Mesenteric fat pad (tissue), 1 donor: Measurements from ENCODE around the gene CAPN3. TPM values are rescaled to one million over a fixed set of nuclear protein-coding genes. Genes with fewer than 3 reads are reported as not detected.

ENCODE experiments used
- DNase-seq: peaks from one replicate; pipeline ENCODE4 v3.0.0-alpha.2; 2020; ENCODE audit warnings: low spot score
- total RNA-seq: library from RNA; stranded (reverse); fragmentation: NEBNext Ultra II Directional; extraction: Animal tissue kit (Norgen Biotek cat#: 25700); gene quantifications from one replicate; pipeline ENCODE4 v1.2.1, GENCODE V29; 2021
- donor health status: DM: yes; HTN: yes; CAD: no.

The CAPN3 gene
- total RNA-seq, 1 donor from 2014 or later: 6.7 TPM

DNA sequence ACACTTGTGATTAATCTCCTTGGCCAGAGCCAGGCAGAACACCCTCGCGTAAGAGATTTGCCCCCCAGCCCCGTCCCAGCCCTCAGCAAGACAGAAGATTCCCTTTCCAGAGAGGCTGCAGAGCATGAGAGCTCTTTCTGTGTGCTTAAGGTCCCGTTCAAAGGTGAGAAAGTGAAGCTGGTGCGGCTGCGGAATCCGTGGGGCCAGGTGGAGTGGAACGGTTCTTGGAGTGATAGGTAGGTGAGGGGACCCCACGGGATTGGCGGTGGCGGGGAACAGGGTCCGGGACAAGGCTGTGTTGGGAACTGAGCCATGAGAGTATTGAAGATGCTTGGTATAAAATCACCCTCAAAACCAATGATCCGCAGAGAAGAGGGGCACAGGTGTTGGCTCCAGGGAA, 34.8 kb downstream of the CAPN3 start:
- DNase-seq: peak; percentile 71

DNA sequence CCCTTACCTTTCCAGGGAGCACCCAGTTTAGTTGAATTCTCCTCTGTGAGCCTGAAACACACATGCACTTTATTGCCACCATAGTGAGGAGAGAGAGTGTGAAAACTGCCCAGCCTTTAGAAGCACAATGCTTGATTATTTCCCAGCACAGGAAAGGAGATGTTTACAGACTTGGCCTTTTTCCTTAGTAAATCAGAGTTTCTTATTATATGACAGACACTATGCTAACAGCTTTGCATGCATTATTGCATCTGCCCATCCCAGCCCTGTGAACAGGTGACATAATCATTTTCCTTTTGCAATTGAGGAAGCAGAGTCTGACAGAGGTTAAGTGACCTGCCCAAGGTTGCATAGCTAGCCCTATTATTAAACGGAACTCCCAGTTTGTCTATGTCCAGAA, 36.5 kb downstream of the CAPN3 start:
- no peak for DNase-seq

GRCh38 chr15:42401544-42402454, 42.5 kb downstream of the CAPN3 start:
- DNase-seq: peak; percentile 35

GRCh38 chr15:42402455-42403205, 43.3 kb downstream of the CAPN3 start:
- peak; percentile 73 for DNase-seq

- DNase-seq: peak; percentile 45
Measured at GRCh38 chr15:42403389-42403788, 44.1 kb downstream of the CAPN3 start.

DNA sequence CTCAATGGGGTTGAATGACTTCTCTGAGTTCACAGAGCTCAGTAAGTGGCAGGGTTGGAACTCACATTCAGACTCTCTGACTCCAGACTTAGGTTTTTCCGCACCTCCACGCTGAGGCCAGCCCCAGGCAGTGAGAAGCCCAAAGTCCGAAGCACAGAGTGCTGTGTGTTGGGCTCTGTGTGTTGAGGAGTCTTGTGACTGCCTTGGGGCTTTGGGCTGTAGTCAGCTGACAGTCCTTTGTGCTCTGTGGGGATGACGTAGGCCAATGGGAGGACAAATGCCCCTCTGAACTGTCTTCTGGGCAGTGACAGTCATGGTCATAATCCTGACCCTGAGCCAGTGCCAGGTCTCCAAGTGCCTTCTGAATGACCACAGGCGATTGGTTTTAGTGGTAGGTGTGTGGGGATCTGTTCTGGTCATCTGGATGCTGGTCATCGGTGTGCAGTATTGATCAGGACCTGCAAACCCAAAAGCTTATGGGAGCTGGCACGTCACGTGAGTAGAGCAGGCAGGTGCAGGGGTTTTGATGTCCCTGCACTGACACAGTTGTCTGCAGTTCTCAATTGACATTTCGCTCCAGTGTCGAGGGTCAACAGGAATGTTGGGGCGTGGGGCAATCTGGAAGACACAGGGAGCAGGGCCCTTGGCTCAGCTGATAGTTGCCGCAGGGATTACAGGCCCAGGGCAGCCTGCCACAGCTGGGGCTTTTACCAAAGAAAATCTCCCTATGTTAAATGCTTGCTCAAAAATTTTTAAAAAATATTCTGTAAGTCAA, 45.3 kb downstream of the CAPN3 start:
- peak; percentile 73 for DNase-seq

DNA sequence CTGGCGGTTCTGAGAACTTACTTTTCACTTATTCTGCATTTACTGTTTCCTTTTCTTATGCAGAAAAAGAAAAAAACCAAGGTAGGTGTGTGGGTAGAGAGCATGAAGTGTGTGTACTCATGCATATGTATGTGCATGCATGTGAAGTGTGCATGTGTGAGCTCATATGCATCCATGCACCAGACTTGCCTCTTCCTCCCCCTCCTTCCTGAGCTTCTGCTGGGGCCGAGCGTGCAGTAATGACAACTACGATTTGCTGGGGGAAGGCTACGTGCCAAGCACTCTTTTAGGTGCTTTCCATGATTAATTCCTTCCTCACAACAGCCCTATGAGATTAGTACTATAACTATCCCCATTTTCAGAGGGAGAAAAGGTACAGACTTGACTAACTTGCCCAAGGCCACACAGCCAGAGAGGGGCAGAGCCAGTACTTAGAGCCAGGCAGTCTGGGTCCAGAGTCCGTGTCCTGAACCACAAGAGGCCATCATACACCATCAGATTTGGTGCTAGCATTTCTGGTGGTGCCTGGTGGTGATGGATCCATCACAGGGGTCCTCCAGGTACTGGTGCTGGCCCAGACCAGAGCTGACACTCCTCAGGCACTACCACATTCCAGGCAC, 46.7 kb downstream of the CAPN3 start:
- DNase-seq: peak; percentile 49

- peak; percentile 75 for DNase-seq
Measured at GRCh38 chr15:42408178-42408577, 48.9 kb downstream of the CAPN3 start.

DNA sequence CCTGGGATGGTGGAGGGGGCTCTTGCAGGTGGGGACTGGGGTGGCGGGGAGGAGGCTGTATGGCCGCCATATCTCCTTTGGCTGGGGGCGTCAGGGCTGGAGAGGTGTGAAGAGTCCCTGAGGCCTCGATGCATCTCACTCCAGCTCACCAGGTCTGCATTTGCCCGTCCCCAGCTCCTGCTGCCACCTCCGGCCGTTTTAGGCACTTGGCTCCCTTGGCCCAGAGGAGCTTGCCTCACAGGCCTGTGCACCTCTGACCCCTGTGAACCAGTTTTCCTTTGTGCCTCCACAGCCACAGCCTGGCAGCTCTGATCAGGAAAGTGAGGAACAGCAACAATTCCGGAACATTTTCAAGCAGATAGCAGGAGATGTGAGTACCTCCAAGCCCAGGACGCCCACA, 49.7 kb downstream of the CAPN3 start:
- peak; percentile 80 for DNase-seq

DNA sequence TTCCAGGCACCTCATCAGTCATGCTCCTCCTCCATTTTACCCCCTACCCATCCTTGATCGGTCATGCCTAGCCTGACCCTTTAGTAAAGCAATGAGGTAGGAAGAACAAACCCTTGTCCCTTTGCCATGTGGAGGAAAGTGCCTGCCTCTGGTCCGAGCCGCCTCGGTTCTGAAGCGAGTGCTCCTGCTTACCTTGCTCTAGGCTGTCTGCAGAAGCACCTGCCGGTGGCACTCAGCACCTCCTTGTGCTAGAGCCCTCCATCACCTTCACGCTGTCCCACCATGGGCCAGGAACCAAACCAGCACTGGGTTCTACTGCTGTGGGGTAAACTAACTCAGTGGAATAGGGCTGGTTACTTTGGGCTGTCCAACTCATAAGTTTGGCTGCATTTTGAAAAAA, 52.6 kb downstream of the CAPN3 start:
- DNase-seq: no peak

DNA sequence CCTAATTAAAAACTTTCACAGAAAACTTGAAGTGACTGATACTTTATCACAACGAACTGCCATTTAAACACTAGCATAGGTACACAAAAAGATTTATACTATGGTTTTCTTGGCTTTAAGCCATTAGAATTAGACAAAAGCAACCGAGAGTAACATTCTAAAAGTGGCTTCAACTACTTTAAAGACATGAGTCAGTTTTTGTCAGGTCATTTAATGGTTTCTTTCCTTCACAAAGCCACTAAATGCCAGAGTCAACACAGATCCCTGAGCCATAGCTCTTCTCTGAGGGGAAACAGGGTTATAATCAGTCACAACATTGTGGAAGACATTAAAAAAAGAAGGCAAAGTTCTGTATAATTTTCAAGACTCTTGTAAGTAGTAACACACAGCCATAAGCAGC, 54.6 kb downstream of the CAPN3 start:
- DNase-seq: no peak

DNA sequence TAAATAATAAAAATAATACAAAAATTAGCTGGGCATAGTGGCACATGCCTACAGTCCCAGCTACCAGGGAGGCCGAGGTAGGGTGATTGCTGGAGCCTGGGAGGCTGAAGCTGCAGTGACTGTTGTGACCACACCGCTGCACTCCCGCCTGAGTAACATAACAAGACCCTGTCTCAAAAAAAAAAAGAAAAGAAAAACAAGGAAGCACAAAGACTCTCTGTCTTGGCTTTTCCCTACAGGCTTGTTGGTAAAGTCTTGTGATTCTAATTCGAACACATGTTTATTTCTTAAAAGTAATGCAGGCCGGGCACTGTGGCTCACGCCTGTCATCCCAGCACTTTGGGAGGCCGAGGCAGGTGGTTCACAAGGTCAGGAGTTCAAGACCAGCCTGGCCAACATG, 60.1 kb downstream of the CAPN3 start:
- DNase-seq: no peak

DNA sequence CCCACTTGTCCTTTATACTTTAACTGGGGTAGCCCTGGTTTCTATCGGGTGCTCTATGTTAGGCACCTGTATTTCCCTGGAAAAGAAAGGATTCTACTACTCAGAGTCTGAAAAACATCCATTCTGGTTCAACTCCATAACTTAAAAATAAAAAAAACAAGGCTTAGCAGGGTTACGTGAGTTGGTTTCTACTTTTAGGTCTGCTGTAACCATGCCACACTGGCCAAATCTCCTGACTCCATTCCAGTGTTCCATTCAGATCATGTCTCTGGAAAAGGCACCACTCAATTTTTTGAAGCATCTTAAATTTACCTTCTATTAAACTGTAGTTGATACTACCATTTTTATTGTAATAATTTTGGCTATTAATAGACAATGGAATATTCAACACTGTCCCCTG, 62.1 kb downstream of the CAPN3 start:
- DNase-seq: no peak

GRCh38 chr15:42427429-42428223, 68.3 kb downstream of the CAPN3 start:
- no peak for DNase-seq

DNA sequence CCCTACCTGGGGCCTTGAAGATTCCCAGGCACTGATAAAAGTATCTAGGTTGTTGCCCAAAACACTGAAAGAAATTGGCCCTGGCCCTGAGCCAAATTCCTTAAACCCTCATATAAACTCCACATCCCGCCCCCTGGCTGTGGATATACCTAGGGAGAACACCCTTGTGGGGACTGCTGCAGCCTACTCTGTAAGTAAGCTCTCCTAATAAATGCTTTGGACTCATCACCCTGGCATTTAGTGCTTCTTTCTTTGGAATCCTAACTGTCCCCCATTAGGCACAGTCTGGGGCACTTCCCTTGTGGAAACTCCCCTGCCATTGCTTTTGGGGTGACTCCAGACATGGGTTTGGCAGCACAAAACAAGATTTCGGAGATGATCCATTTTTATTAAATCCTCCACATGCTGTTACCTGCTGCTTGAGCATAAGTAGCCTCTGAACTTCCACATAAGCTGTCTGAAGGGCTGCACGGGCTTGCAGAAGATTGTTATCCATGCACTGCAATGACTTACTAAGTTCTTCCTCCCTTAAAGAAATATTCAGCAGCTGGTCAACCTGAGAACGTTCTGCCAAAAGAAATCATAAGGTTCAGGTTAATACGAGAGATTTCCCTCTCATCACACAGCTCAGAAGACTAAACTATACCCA, 85.2 kb downstream of the CAPN3 start:
- no peak for DNase-seq

GRCh38 chr15:42445551-42445950, 86.2 kb downstream of the CAPN3 start:
- no peak for DNase-seq

DNA sequence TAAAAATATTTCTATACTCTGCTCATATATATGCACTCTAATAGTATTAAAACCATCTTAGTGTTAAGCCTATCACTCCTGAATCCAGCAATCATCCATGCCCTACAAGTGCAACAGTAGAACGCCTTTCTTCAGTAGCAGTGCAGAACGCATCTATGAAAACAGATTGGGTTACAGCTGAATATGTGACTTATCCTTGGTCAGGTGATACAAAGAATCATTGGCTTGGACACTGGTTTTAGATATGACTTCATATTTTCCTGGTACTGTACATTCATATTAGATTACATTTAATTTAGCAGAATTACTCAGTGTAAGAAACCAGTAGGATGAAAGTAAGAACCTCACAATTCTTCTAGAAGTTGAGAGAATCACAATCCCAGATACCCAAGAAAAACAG, 88.3 kb downstream of the CAPN3 start:
- DNase-seq: no peak

GRCh38 chr15:42448281-42448680, 89.0 kb downstream of the CAPN3 start:
- DNase-seq: no peak

DNA sequence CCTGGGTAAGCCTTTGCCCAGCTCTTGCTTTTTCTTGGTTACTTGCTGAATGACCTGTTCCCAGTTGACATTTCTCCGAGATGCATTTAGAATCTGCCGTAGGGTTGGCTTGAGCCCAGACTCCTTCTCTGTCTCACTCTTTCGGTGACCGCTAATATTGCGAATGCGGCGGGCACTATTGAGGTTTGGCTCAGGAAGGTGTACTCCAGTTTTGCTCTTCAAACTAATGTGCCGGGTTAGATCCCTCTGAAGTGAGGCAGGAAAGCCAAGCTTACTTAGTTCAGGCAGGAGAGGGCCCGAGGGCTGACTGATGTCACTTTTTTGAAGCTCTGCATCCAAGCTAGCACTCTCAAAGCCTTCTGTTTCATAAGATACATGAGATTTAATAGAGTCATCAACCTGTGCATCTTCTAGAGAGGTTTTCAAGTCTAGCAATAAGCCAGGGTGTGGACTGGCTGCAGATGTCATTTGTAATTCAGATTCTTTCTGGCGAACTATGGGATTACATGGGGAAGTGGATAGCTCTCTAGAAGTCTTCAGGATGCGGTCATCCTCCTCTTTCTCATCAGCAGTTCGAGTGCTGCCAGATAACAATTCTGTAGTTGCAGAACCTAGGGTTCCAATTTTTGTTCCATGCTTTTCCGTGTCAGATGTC, 90.6 kb downstream of the CAPN3 start:
- no peak for DNase-seq
